SK-N-SH (cell line): ENCODE data around the gene FOXP2. TPM values are rescaled to one million over a fixed set of nuclear protein-coding genes. Genes with fewer than 3 reads are reported as not detected.

ENCODE experiments used
- CTCF ChIA-PET: fragments of 300-600, 350-600 bp; formaldehyde crosslinking; extraction: SDS; loops from one replicate; lab custom pipeline; 2021; lab: Yijun Ruan, JAX
- POLR2A ChIA-PET: fragments of 350-600 bp; sonication (Branson Sonifier 250); formaldehyde crosslinking; extraction: SDS; loops from one replicate; lab custom pipeline; 2020; ENCODE audit warnings: antibody characterized with exemption, inconsistent platforms; lab: Yijun Ruan, JAX
- DNase-seq: peaks from one replicate; pipeline ENCODE4 v3.0.0; 2012
- H2AFZ ChIP-seq: fragments of 200-600 bp; sonication (generic); 2 replicates; pipeline ENCODE4 v1.8.1; 2016; ENCODE audit warnings: antibody characterized with exemption, mild to moderate bottlenecking, low read depth
- H3F3A ChIP-seq: fragments of 200-600 bp; sonication (generic); replicated peaks from 2 replicates; pipeline ENCODE3; 2016; ENCODE audit warnings: antibody characterized with exemption, mild to moderate bottlenecking; ENCODE audit not compliant: insufficient read depth
- H3K27ac ChIP-seq, 2 experiments: fragments of 200-500 bp in 1 of 2; fragments of 200-600 bp in 1 of 2; sonication (Bioruptor generic) in 1 of 2; sonication (generic), shearing (Covaris generic) in 1 of 2; 2 replicates each; pipeline versions ENCODE4 v1.5.1 to v1.6.1; 2014 to 2016; ENCODE audit warnings: low read depth in 2 of 2, inconsistent platforms in 1 of 2, low read length in 1 of 2, mild to moderate bottlenecking in 1 of 2, mixed read lengths in 1 of 2
- H3K27me3 ChIP-seq: fragments of 200-600 bp; sonication (generic), shearing (Covaris generic); 2 replicates; pipeline ENCODE4 v1.6.1; 2016; ENCODE audit warnings: mixed run types; ENCODE audit not compliant: insufficient read depth
- H3K36me3 ChIP-seq, 2 experiments: fragments of 200-500 bp in 1 of 2; fragments of 200-600 bp in 1 of 2; sonication (Bioruptor generic) in 1 of 2; sonication (generic) in 1 of 2; replicated peaks in 1 of 2; 2 replicates each; pipeline versions ENCODE3 to v1.5.1; 2014 to 2016; ENCODE audit warnings: low read length in 1 of 2, mild to moderate bottlenecking in 1 of 2; ENCODE audit not compliant: insufficient read depth in 2 of 2, control insufficient read depth in 1 of 2
- H3K4me1 ChIP-seq, 2 experiments: fragments of 200-500 bp in 1 of 2; fragments of 200-600 bp in 1 of 2; sonication (Bioruptor generic) in 1 of 2; sonication (generic), shearing (Covaris generic) in 1 of 2; 2 replicates each; pipeline versions ENCODE4 v1.5.1 to v1.6.1; 2014 to 2016; ENCODE audit warnings: low read depth in 1 of 2, low read length in 1 of 2, mixed run types in 1 of 2; ENCODE audit not compliant: insufficient read depth in 2 of 2, control insufficient read depth in 1 of 2
- H3K4me2 ChIP-seq: fragments of 200-600 bp; sonication (generic), shearing (Covaris generic); 2 replicates; pipeline ENCODE4 v1.6.1; 2017; ENCODE audit warnings: mixed run types
- H3K4me3 ChIP-seq, 2 experiments: fragments of 200-500 bp in 1 of 2; fragments of 200-600 bp in 1 of 2; sonication (Bioruptor generic) in 1 of 2; sonication (generic), shearing (Covaris generic) in 1 of 2; 2 replicates each; pipeline versions ENCODE4 v1.5.1 to v1.8.1; 2014 to 2016; ENCODE audit warnings: low read depth in 2 of 2, inconsistent platforms in 1 of 2, low read length in 1 of 2, mild to moderate bottlenecking in 1 of 2, mixed read lengths in 1 of 2, moderate library complexity in 1 of 2
- H3K79me2 ChIP-seq: fragments of 200-600 bp; sonication (generic); 2 replicates; pipeline ENCODE4 v1.8.1; 2017; ENCODE audit warnings: mild to moderate bottlenecking; ENCODE audit not compliant: insufficient read depth
- H3K9ac ChIP-seq: fragments of 200-600 bp; sonication (generic); 2 replicates; pipeline ENCODE4 v1.6.1; 2017; ENCODE audit warnings: mixed run types
- H3K9me2 ChIP-seq: fragments of 200-600 bp; sonication (generic); 2 replicates; pipeline ENCODE4 v1.6.1; 2017; ENCODE audit warnings: mixed run types
- H3K9me3 ChIP-seq: fragments of 200-600 bp; sonication (generic); 2 replicates; pipeline ENCODE4 v1.6.1; 2017; ENCODE audit warnings: mixed run types, mild to moderate bottlenecking, moderate library complexity
- H4K20me1 ChIP-seq: fragments of 200-600 bp; sonication (generic); 2 replicates; pipeline ENCODE4 v1.6.1; 2017; ENCODE audit warnings: mild to moderate bottlenecking, mixed run types; ENCODE audit not compliant: insufficient read depth
- CHD2 ChIP-seq: fragments of 150-350 bp; IDR thresholded peaks from 2 replicates; pipeline ENCODE4 v1.6.1; 2018; ENCODE audit warnings: low read length; ENCODE audit not compliant: partially characterized antibody
- FOXJ3 ChIP-seq: sonication (generic); formaldehyde crosslinking; IDR thresholded peaks from 2 replicates; pipeline ENCODE4 v1.5.1; 2020; ENCODE audit warnings: mild to moderate bottlenecking, missing genetic modification reagents
- GATA2 ChIP-seq: sonication (generic); formaldehyde crosslinking; IDR thresholded peaks from 2 replicates; pipeline ENCODE4 v1.5.0; 2020; ENCODE audit warnings: mild to moderate bottlenecking, missing genetic modification reagents
- JUND ChIP-seq: IDR thresholded peaks from 2 replicates; pipeline ENCODE4 v1.4.0; 2012
- MXI1 ChIP-seq: IDR thresholded peaks from 2 replicates; pipeline ENCODE4 v1.6.1; 2012; ENCODE audit warnings: mild to moderate bottlenecking, low read depth, low read length, improper control_type of control experiment
- RCOR1 ChIP-seq: fragments of 150-350 bp; IDR thresholded peaks from 2 replicates; pipeline ENCODE4 v1.6.1; 2017; ENCODE audit warnings: antibody characterized with exemption, low read length
- SMC3 ChIP-seq: IDR thresholded peaks from 2 replicates; pipeline ENCODE4 v1.6.1; 2012; ENCODE audit warnings: low read depth, low read length, improper control_type of control experiment
- TCF12 ChIP-seq: IDR thresholded peaks from 2 replicates; pipeline ENCODE4 v1.4.0; 2012
- WGBS: methylation state at CpG from one replicate; pipeline ENCODE4 v1.1.6; 2017; ENCODE audit warnings: low lambda C conversion rate; 5-methylcytosine and 5-hydroxymethylcytosine counted together
- polyA plus RNA-seq, 3 experiments: library from polyadenylated mRNA; depleted of rRNA; stranded (reverse); fragments of >200 nt; gene quantifications; 2 replicates each; pipeline ENCODE4 v1.2.3, GENCODE V29; 2012
- TF ChIP-seq, protein P1 (sequence below): IDR thresholded peaks from 2 replicates; pipeline ENCODE4 v1.4.0; 2012; ENCODE audit warnings: low read depth, borderline replicate concordance
- TF ChIP-seq, protein P2 (sequence below): IDR thresholded peaks from 2 replicates; pipeline ENCODE4; 2012

Gene FOXP2
- polyA plus RNA-seq, 1 of the 3 experiments (the other 2 are of a cell fraction): not detected

DNA sequence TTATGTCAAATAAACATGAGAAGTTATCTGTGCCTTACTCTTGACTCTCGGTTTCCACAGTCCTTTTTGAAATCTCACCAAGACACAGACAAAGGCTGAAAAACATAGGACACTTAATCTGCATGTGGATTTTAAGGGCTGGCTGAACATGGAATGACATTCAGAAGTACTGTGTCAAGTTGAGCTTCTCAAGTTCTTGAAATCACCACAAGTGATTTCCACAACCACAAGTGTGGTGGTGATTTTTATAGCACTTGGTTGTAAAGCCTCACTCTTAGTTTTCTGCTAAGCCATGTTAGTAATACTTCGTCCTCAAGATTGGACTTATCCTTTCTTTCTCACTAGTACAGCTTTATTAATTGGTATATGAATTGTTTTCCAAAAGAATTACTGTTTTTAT lies 29.6 kb downstream of the FOXP2 start:
- Histone ChIP-seq H3K9me2 (no peaks in the 10 kb centered on the region), H4K20me1 (no peaks in the 10 kb centered on the region), H3K36me3 (no peaks in the 10 kb centered on the region), H3K9me3 (no peaks in the 10 kb centered on the region), H3F3A (no peaks in the 10 kb centered on the region), H2AFZ (no peak overlapping the region), H3K79me2 (no peaks in the 10 kb centered on the region), H3K4me2 (no peak overlapping the region), H3K27me3 (peaks cover 10% of the 10 kb centered on the region; the same call in 1 of the 2 replicates), H3K9ac (no peak overlapping the region), H3K27ac (no peak overlapping the region), H3K4me1 (no peaks in the 10 kb centered on the region), H3K4me3 (no peak overlapping the region)
- TF ChIP-seq MXI1 (no peak), FOXJ3 (CRISPR knock-in tag) (no peak), SMC3 (no peak), JUND (no peak), CHD2 (no peak), TCF12 (no peak)
- TF ChIP-seq, protein P1, sequence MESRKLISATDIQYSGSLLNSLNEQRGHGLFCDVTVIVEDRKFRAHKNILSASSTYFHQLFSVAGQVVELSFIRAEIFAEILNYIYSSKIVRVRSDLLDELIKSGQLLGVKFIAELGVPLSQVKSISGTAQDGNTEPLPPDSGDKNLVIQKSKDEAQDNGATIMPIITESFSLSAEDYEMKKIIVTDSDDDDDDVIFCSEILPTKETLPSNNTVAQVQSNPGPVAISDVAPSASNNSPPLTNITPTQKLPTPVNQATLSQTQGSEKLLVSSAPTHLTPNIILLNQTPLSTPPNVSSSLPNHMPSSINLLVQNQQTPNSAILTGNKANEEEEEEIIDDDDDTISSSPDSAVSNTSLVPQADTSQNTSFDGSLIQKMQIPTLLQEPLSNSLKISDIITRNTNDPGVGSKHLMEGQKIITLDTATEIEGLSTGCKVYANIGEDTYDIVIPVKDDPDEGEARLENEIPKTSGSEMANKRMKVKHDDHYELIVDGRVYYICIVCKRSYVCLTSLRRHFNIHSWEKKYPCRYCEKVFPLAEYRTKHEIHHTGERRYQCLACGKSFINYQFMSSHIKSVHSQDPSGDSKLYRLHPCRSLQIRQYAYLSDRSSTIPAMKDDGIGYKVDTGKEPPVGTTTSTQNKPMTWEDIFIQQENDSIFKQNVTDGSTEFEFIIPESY: no peak
- WGBS: 0% methylated on average over 2 of the region's 2 CpGs
- ChIA-PET POLR2A (no interaction called here), CTCF (no interaction called here)
- DNase-seq: no peak

DNA sequence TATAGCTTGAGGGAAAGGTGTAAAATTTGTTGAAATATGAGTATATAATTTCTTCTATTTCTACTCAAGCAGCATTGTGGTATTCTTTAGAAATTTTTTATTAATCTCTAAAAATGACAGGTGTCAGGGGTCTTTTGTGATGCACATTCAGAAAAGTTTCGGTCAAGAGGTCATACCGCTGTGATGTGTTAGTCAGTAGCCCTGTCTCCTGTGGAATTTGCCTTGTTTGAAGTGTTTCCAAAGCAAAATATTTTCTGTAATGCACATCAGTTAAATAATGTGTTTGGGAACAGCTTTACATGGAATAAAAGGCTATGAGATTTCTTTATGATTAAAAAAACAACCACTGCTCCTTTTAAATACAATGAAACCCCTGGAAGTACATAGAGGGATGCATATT lies 35.8 kb downstream of the FOXP2 start:
- Histone ChIP-seq H3K79me2 (no peaks in the 10 kb centered on the region), H3F3A (no peaks in the 10 kb centered on the region), H3K4me3 (no peak overlapping the region), H3K4me2 (no peak overlapping the region), H3K9ac (no peak overlapping the region), H3K9me3 (no peaks in the 10 kb centered on the region), H3K27ac (no peak overlapping the region), H3K27me3 (peaks cover 10% of the 10 kb centered on the region; the same call in 1 of the 2 replicates), H3K36me3 (no peaks in the 10 kb centered on the region), H3K9me2 (no peaks in the 10 kb centered on the region), H4K20me1 (no peaks in the 10 kb centered on the region), H3K4me1 (no peaks in the 10 kb centered on the region), H2AFZ (no peak overlapping the region)
- no peak for DNase-seq
- TF ChIP-seq, protein P2, sequence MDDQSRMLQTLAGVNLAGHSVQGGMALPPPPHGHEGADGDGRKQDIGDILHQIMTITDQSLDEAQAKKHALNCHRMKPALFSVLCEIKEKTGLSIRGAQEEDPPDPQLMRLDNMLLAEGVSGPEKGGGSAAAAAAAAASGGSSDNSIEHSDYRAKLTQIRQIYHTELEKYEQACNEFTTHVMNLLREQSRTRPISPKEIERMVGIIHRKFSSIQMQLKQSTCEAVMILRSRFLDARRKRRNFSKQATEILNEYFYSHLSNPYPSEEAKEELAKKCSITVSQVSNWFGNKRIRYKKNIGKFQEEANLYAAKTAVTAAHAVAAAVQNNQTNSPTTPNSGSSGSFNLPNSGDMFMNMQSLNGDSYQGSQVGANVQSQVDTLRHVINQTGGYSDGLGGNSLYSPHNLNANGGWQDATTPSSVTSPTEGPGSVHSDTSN: no peak
- TF ChIP-seq CHD2: no peak
- TF ChIP-seq GATA2: no peak
- no peak for TF ChIP-seq RCOR1
- ChIA-PET CTCF (no interaction called here), POLR2A (no interaction called here)
- WGBS: 9% methylated on average over 2 of the region's 2 CpGs
